Muscle layer of colon (tissue), 2 donors: Measurements from ENCODE around the gene ARL16.

Experiments used
- H3K27ac ChIP-seq: one replicate; pipeline ENCODE4 v1.7.0; 2013; ENCODE audit warnings: low read depth, mild to moderate bottlenecking, low read length, moderate library complexity
- H3K27me3 ChIP-seq, 2 donors: one replicate each; pipeline ENCODE4 v1.7.0; 2013; ENCODE audit warnings: low read length in 2 of 2, mild to moderate bottlenecking in 2 of 2; ENCODE audit not compliant: insufficient read depth in 2 of 2, control insufficient read depth in 1 of 2
- H3K36me3 ChIP-seq: one replicate; pipeline ENCODE4 v1.7.0; 2013; ENCODE audit warnings: mild to moderate bottlenecking, low read length; ENCODE audit not compliant: insufficient read depth
- H3K4me1 ChIP-seq: one replicate; pipeline ENCODE4 v1.7.0; 2013; ENCODE audit warnings: mild to moderate bottlenecking, low read length; ENCODE audit not compliant: insufficient read depth
- H3K4me3 ChIP-seq, 2 donors: one replicate each; pipeline ENCODE4 v1.7.0; 2013; ENCODE audit warnings: low read length in 2 of 2, low read depth in 1 of 2, mild to moderate bottlenecking in 1 of 2, moderate library complexity in 1 of 2
- H3K9ac ChIP-seq: one replicate; pipeline ENCODE4 v1.7.0; 2013; ENCODE audit warnings: low read length
- H3K9me3 ChIP-seq: one replicate; pipeline ENCODE4 v1.7.0; 2013; ENCODE audit warnings: mild to moderate bottlenecking, low read length
- donor health status: abdominal sarcoma.
- donor health status: Adenocarcinoma of cecum.

ARL16 gene

DNA sequence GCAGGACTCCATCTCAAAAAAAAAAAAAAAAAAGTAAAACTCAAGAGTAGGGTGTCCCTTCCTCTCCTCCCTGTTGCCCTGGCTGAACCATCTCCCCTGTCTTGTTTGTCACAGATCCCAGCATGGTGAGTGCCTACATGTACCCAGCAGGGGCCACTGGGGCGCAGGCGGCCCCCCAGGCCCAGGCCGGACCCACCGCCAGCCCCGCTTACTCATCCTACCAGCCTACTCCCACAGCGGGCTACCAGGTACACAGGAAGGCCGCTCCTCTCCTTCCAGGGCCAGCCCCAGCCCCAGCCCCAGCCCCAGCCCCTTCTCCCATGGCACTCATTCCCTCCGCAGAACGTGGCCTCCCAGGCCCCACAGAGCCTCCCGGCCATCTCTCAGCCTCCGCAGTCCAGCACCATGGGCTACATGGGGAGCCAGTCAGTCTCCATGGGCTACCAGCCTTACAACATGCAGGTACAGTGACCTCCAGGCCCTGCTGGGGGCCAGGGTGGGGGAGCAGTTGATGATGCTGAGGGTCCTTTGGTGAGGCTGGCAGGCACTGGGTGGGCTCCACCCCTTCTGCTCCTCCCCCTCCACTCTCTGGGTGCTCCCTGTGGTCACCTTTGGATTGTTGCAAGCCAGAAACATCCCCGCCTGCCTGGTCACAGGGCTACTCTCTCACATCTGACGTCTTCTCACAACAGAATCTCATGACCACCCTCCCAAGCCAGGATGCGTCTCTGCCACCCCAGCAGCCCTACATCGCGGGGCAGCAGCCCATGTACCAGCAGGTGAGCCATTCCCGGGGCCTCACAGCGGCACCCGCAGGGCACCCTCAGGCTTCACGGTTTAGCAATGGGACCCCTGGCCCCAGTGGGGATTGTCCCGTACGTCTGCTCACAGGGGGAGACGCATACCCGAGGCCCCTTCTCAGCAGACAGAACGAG is 17.0 kb upstream of the ARL16 start:
- Histone ChIP-seq H3K4me1 (peaks cover 22% of the 10 kb centered on the region), H3K27ac (no peak overlapping the region), H3K27me3 (no peaks in the 10 kb centered on the region), H3K9me3 (no peaks in the 10 kb centered on the region), H3K36me3 (peaks cover 36% of the 10 kb centered on the region), H3K9ac (no peak overlapping the region), H3K4me3 (no peak overlapping the region)

DNA sequence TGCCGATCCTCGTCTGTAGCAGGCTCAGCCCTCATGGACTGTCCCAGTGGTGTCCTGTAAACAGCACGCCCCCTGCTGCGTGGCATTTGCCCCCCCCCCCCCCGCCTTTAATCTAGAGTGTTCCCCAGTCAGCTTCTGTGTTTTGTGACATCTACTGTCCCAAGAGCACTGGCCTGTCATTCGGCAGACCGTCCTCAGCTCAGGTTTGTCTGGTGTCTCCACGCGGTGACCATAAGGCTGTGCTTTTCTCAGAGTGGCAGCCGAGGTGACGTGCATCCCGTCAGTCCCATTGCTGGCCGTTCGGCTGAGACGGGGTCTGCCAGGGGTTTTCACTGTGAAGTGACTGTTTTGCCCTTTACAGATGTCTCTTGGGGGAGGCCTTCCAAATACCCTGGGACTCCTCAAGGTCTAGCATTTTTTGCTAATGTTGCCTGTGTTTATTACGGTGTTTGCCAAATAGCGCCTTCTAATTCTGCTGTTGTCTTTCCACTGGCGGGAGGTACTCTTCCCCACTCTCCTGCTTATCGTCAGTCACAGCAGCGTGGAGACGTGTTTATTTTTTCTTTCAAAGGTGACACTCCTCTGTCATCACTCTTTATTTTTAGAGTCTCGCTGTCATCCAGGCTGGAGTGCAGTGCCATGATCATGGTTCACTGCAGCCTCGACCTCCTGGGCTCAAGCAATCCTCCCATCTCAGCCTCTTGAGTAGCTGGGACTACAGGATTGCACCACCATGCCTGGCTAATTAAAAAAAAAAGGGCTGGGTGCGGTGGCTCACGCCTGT is 13.9 kb upstream of the ARL16 start:
- Histone ChIP-seq H3K9me3 (no peaks in the 10 kb centered on the region), H3K4me1 (peaks cover 12% of the 10 kb centered on the region), H3K27ac (no peak overlapping the region), H3K4me3 (no peak overlapping the region), H3K36me3 (peaks cover 48% of the 10 kb centered on the region), H3K9ac (no peak overlapping the region), H3K27me3 (no peaks in the 10 kb centered on the region)

GRCh38 chr17:81696218-81696941 is 12.8 kb upstream of the ARL16 start:
- H3K9me3 ChIP-seq: no peaks in the 10 kb centered on the region
- H3K27ac ChIP-seq: no peak overlapping the region
- no peak overlapping the region for H3K4me3 ChIP-seq
- no peak overlapping the region for H3K9ac ChIP-seq
- no peaks in the 10 kb centered on the region for H3K27me3 ChIP-seq
- peaks cover under 1% of the 10 kb centered on the region for H3K4me1 ChIP-seq
- peaks cover 55% of the 10 kb centered on the region for H3K36me3 ChIP-seq

DNA sequence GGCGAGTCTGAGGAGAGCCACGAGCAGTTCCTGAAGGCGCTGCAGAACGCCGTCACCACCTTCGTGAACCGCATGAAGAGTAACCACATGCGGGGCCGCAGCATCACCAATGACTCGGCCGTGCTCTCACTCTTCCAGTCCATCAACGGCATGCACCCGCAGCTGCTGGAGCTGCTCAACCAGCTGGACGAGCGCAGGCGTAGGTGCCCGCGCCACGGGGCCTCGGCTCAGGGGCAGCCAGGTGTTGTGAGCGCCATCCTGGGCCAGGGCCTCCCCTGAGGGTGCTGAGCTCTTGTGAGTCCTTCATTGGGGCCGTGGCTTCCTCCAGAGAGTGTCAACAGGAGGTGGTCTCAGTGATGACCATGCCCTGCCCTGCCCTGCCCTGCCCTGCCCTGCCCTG is 12.2 kb upstream of the ARL16 start:
- no peaks in the 10 kb centered on the region for H3K9me3 ChIP-seq
- no peaks in the 10 kb centered on the region for H3K27me3 ChIP-seq
- H3K4me1 ChIP-seq: no peaks in the 10 kb centered on the region
- no peak overlapping the region for H3K9ac ChIP-seq
- H3K27ac ChIP-seq: no peak overlapping the region
- H3K36me3 ChIP-seq: peaks cover 50% of the 10 kb centered on the region
- H3K4me3 ChIP-seq: no peak overlapping the region

- Histone ChIP-seq H3K4me1 (no peaks in the 10 kb centered on the region), H3K36me3 (peaks cover 50% of the 10 kb centered on the region), H3K27ac (no peak overlapping the region), H3K4me3 (no peak overlapping the region), H3K9ac (no peak overlapping the region), H3K9me3 (no peaks in the 10 kb centered on the region), H3K27me3 (no peaks in the 10 kb centered on the region)
These were observed 11.6 kb upstream of the ARL16 start for GRCh38 chr17:81695211-81695610.

DNA sequence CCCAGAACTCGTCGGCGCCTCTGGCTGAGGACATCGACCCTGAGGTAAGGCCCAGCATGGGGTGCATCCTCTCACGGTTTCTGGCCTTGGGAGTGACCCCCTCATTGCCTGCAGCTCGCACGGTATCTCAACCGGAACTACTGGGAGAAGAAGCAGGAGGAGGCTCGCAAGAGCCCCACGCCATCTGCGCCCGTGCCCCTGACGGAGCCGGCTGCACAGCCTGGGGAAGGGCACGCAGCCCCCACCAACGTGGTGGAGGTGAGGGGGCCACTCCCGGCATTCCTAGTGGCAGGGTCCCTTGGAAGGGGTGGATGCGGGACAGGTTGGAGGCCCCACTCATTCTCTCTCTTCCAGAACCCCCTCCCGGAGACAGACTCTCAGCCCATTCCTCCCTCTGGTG is 11.2 kb upstream of the ARL16 start:
- no peak overlapping the region for H3K27ac ChIP-seq
- no peaks in the 10 kb centered on the region for H3K27me3 ChIP-seq
- no peak overlapping the region for H3K9ac ChIP-seq
- no peak overlapping the region for H3K4me3 ChIP-seq
- no peaks in the 10 kb centered on the region for H3K4me1 ChIP-seq
- H3K9me3 ChIP-seq: no peaks in the 10 kb centered on the region
- H3K36me3 ChIP-seq: peaks cover 50% of the 10 kb centered on the region

DNA sequence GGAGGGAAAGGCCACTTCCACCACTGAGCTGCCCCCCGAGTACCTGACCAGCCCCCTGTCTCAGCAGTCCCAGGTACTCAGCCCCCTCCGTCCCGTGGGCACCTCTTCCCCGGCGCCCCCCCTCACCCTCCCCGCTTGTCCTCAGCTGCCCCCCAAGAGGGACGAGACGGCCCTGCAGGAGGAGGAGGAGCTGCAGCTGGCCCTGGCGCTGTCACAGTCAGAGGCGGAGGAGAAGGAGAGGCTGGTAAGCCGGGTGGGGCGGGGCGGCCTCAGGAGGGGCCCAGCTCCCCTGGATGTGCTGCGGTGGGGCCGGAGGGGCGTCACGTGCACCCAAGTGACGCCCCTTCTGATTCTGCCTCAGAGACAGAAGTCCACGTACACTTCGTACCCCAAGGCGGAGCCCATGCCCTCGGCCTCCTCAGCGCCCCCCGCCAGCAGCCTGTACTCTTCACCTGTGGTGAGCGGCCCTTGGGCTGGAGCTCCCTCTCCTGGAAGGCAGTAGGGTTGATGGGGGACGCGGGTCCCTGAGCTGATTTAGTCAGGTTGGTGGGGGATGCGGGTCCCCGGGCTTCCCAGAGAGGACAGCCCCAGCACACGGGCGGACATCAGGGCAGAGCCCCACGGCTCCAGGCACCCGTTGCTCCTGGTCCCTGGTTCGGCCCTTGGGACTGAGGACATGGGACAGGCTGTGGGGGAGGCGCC is 10.1 kb upstream of the ARL16 start:
- H3K36me3 ChIP-seq: peaks cover 56% of the 10 kb centered on the region

GRCh38 chr17:81691608-81692007 is 8.0 kb upstream of the ARL16 start:
- peaks cover 54% of the 10 kb centered on the region for H3K36me3 ChIP-seq

More for the DNA sequence above, 10.1 kb upstream of the ARL16 start:
- Histone ChIP-seq H3K4me3 (no peak overlapping the region), H3K27me3 (no peaks in the 10 kb centered on the region), H3K27ac (no peak overlapping the region), H3K9ac (no peak overlapping the region), H3K4me1 (no peaks in the 10 kb centered on the region), H3K9me3 (no peaks in the 10 kb centered on the region)

GRCh38 chr17:81691196-81691595 is 7.6 kb upstream of the ARL16 start:
- no peaks in the 10 kb centered on the region for H3K27me3 ChIP-seq
- no peaks in the 10 kb centered on the region for H3K9me3 ChIP-seq
- H3K9ac ChIP-seq: no peak overlapping the region
- no peak overlapping the region for H3K4me3 ChIP-seq
- H3K4me1 ChIP-seq: no peaks in the 10 kb centered on the region
- peaks cover 57% of the 10 kb centered on the region for H3K36me3 ChIP-seq
- H3K27ac ChIP-seq: no peak overlapping the region

More at GRCh38 chr17:81691608-81692007, 8.0 kb upstream of the ARL16 start:
- H3K9ac ChIP-seq: no peak overlapping the region
- H3K27ac ChIP-seq: no peak overlapping the region
- no peaks in the 10 kb centered on the region for H3K4me1 ChIP-seq
- H3K9me3 ChIP-seq: no peaks in the 10 kb centered on the region
- H3K4me3 ChIP-seq: no peak overlapping the region
- H3K27me3 ChIP-seq: no peaks in the 10 kb centered on the region

DNA sequence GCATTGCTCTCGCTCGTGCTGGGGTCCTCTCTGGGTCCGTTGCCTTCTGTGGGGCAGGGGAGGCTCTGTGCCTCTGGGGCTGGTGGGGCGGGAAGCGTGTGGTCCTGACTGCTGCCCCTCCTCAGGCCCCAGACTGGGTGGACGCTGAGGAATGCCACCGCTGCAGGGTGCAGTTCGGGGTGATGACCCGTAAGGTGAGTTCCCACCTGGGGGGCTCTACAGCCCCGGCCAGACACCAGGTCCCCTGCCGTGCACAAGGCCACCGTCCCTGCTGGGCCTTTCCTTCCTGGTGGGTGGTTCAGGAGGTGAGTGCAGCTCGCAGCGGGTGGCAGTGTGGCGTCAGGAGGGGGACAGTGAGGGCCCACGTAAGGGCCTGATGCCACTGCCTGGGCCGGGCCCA is 7.0 kb upstream of the ARL16 start:
- Histone ChIP-seq H3K4me3 (no peak overlapping the region), H3K9ac (no peak overlapping the region), H3K36me3 (peaks cover 60% of the 10 kb centered on the region), H3K27ac (no peak overlapping the region), H3K4me1 (peaks cover 4% of the 10 kb centered on the region), H3K9me3 (no peaks in the 10 kb centered on the region), H3K27me3 (no peaks in the 10 kb centered on the region)

- peaks cover 9% of the 10 kb centered on the region for H3K4me1 ChIP-seq
- H3K36me3 ChIP-seq: peaks cover 56% of the 10 kb centered on the region
- no peaks in the 10 kb centered on the region for H3K27me3 ChIP-seq
- no peak overlapping the region for H3K9ac ChIP-seq
- no peaks in the 10 kb centered on the region for H3K9me3 ChIP-seq
- no peak overlapping the region for H3K27ac ChIP-seq
- no peak overlapping the region for H3K4me3 ChIP-seq
These were observed 6.5 kb upstream of the ARL16 start for GRCh38 chr17:81690066-81690465.
